ENCODE results near the gene PLAU. TPM values are rescaled to one million over a fixed set of nuclear protein-coding genes. Genes with fewer than 3 reads are reported as not detected.
A peak's percentile ranks its signal among the peaks of the same experiment; 100 is the strongest.

The PLAU gene
- polyA plus RNA-seq, 2 of the 4 experiments (the other 2 are of a cell fraction) = 75.8 to 82.6 TPM

DNA sequence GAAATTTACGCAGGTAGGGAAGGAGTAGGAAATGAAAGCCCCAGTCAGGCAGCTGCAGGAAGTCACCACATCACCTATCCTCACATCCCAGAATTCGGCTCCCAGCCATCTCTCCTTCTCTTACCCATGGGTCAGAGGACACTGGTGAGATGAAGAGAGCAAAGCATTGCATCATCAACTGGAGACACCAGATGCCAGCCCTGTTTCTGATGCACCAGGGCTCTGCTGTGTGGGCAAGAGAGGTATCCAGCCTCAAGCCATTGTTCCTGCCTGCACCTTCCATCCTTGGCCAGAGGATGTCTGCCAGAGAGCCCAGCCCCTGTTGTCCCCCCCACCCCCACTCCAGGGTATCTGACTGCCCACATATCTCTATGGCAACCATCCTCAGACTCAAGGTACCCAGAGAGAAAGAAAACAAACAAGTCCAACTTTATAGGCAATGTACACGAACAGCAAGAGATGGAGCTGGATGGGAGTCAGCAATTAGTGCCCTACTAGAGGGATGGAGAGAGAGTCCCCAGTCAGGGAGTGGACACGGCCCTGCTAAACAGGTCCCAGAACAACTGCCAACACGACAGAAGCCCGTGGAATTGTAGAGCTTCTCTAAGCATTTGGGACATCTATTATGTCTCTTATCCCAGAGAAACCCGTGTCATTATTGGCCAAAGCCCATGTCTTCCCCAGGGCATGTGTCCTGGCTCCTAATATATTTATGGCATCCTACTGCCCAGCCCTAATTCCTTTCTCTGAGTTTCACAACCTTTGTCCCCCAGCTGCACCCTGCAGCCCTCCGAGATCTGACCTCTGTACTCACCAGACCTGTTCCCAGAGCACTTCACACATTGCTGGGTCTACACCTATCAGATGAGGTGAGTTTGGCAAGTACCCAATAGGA, 39.4 kb upstream of the PLAU start:
- FAIRE-seq (no peak), ATAC-seq (no peak), DNase-seq (ENCODE audit: low read depth in 1 of 2, low spot score in 1 of 2) (no peak)
- Histone ChIP-seq H3K27ac (no peak overlapping the region), H3K4me2 (peak overlapping the region; percentile 90; the same call in 1 of the 3 replicates), H3K4me1 (peaks cover 26% of the 10 kb centered on the region), H3K9me3 (no peaks in the 10 kb centered on the region), H3K4me3 (no peak overlapping the region)
- POLR2A ChIA-PET = no interaction called here
- WGBS (ENCODE audit: missing lambda C conversion rate) = 87% methylated on average over 8 of the region's 8 CpGs
- TF ChIP-seq JUN (IDR thresholded peaks at IDR 0.05) (no peak), CHD4 (IDR thresholded peaks at IDR 0.05; ENCODE audit: borderline replicate concordance) (no peak), BHLHE40 (IDR thresholded peaks at IDR 0.05; ENCODE audit: low read depth, low read length) (no peak), FOSL2 (IDR thresholded peaks at IDR 0.05) (no peak), FOSL2 (CRISPR knock-in tag; IDR thresholded peaks at IDR 0.05) (no peak), RARB (CRISPR knock-in tag; IDR thresholded peaks at IDR 0.05) (no peak), HDAC2 (IDR thresholded peaks at IDR 0.05) (no peak), EHMT2 (IDR thresholded peaks at IDR 0.05; ENCODE audit: low read depth) (no peak), NR3C1 (IDR thresholded peaks at IDR 0.05) (no peak), NFE2L2 (conservative IDR thresholded peaks at IDR 0.05; ENCODE audit: low read length) (no peak), ESRRA (IDR thresholded peaks at IDR 0.05; ENCODE audit: borderline replicate concordance, low read length) (no peak), CEBPB (IDR thresholded peaks at IDR 0.05) (no peak)
- CTCF ChIA-PET = interaction anchor here (1.1 to 21.5 kb wide), 3 partner anchors 12 to 210 kb away, joined by 3 to 565 read pairs (median 3); no protein-coding TSS in a partner anchor

- WGBS (ENCODE audit: missing lambda C conversion rate) = 85% methylated on average over 5 of the region's 5 CpGs
- DNase-seq (ENCODE audit: low read depth in 1 of 2, low spot score in 1 of 2) (no peak), ATAC-seq (peak in 1 of 2 experiments; percentile 34; a peak in 3 of 6 replicates), FAIRE-seq (no peak)
- ChIA-PET POLR2A (no interaction called here), CTCF (interaction anchor here (0.6 to 21.5 kb wide), 4 partner anchors 11 to 209 kb away, joined by 3 to 565 read pairs (median 3); no protein-coding TSS in a partner anchor)
- TF ChIP-seq, protein P1, sequence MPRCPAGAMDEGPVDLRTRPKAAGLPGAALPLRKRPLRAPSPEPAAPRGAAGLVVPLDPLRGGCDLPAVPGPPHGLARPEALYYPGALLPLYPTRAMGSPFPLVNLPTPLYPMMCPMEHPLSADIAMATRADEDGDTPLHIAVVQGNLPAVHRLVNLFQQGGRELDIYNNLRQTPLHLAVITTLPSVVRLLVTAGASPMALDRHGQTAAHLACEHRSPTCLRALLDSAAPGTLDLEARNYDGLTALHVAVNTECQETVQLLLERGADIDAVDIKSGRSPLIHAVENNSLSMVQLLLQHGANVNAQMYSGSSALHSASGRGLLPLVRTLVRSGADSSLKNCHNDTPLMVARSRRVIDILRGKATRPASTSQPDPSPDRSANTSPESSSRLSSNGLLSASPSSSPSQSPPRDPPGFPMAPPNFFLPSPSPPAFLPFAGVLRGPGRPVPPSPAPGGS (IDR thresholded peaks at IDR 0.05) = no peak
- no peak for TF ChIP-seq CHD4 (IDR thresholded peaks at IDR 0.05; ENCODE audit: borderline replicate concordance)
- TF ChIP-seq HOXB13 (CRISPR knock-in tag; IDR thresholded peaks at IDR 0.05; ENCODE audit: low read depth) = no peak
- no peak for TF ChIP-seq CTCF (IDR thresholded peaks at IDR 0.05)
- TF ChIP-seq E2F6 (IDR thresholded peaks at IDR 0.05; ENCODE audit: borderline replicate concordance, low read depth) = no peak
- no peak for TF ChIP-seq HOXB5 (CRISPR knock-in tag; IDR thresholded peaks at IDR 0.05)
- no peak for TF ChIP-seq CHD2 (IDR thresholded peaks at IDR 0.05; ENCODE audit: low read length, partially characterized antibody)
- TF ChIP-seq KDM1A (IDR thresholded peaks at IDR 0.05; ENCODE audit: low read depth) = no peak
- TF ChIP-seq NPAS2 (CRISPR knock-in tag; IDR thresholded peaks at IDR 0.05; ENCODE audit: borderline replicate concordance) = no peak
- no peak for TF ChIP-seq HDAC2 (IDR thresholded peaks at IDR 0.05)
- TF ChIP-seq USF2 (IDR thresholded peaks at IDR 0.05) = no peak
- Histone ChIP-seq H3K4me3 (no peak overlapping the region), H3K27ac (no peak overlapping the region), H3K4me1 (peaks cover 31% of the 10 kb centered on the region), H3K4me2 (peak overlapping the region; percentile 90), H3K9me3 (no peaks in the 10 kb centered on the region)
Observed at GRCh38 chr10:73872190-73872710, 38.7 kb upstream of the PLAU start.

All from A549 (cell line).